GM13977 (cell line): ENCODE measurements around the gene PAPSS1.
"Not testable (repeated sequence)": the region's sequence is repeated elsewhere in the genome, so short reads cannot be mapped to it uniquely, and the experiment has no call there.

Source experiments
- DNase-seq: peaks from one replicate; pipeline ENCODE4 v3.0.0; 2012; ENCODE audit warnings: low spot score
- in situ Hi-C: fragments of 300-500 bp; cut with MboI; formaldehyde crosslinking; loops from one replicate; pipeline ENCODE4 v1.12.0; 2022; ENCODE audit warnings: low sequenced_read_pairs, low pct_unique_long_range_greater_than_20kb, mixed read lengths, inconsistent platforms; ENCODE audit not compliant: unreplicated experiment
- TF ChIP-seq, protein P1 (sequence below): IDR thresholded peaks from 2 replicates; pipeline ENCODE4 v1.5.1; 2012; ENCODE audit warnings: mild to moderate bottlenecking, control low read depth; ENCODE audit not compliant: insufficient read depth; ENCODE audit errors: extremely low read depth, missing control alignments

PAPSS1 gene

GRCh38 chr4:107669068-107669467, 51.0 kb downstream of the PAPSS1 start:
- no peak for DNase-seq
- in situ Hi-C loops: no loop called here
- TF ChIP-seq, protein P1, sequence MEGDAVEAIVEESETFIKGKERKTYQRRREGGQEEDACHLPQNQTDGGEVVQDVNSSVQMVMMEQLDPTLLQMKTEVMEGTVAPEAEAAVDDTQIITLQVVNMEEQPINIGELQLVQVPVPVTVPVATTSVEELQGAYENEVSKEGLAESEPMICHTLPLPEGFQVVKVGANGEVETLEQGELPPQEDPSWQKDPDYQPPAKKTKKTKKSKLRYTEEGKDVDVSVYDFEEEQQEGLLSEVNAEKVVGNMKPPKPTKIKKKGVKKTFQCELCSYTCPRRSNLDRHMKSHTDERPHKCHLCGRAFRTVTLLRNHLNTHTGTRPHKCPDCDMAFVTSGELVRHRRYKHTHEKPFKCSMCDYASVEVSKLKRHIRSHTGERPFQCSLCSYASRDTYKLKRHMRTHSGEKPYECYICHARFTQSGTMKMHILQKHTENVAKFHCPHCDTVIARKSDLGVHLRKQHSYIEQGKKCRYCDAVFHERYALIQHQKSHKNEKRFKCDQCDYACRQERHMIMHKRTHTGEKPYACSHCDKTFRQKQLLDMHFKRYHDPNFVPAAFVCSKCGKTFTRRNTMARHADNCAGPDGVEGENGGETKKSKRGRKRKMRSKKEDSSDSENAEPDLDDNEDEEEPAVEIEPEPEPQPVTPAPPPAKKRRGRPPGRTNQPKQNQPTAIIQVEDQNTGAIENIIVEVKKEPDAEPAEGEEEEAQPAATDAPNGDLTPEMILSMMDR: no peak

DNA sequence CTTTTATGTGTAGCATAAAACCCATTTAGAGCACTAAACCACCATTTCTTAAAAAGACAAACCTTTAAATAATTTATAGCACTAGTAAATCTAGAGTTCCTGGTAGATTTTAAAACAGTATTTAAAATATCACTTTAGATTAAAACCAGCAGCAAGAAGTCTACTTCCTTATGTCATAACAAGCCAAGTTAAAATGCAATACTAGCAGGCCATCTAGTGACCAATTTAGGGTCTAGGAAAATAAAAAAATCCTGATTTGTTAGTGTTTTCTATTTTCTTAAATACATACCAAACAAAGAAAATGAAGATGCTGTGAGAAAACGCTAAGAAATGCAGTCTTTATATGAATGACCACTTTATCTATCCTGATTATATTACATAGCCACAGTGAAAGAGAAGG, 53.9 kb downstream of the PAPSS1 start:
- DNase-seq: no peak
- TF ChIP-seq, protein P1: peak; percentile 34
- in situ Hi-C loops: no loop called here

- no peak for DNase-seq
- in situ Hi-C loops: no loop called here
- TF ChIP-seq, protein P1: no peak
Measured at GRCh38 chr4:107665001-107665400, 55.0 kb downstream of the PAPSS1 start.

- in situ Hi-C loops: no loop called here
- TF ChIP-seq, protein P1: no peak
Measured at GRCh38 chr4:107658400-107659336, 61.4 kb downstream of the PAPSS1 start.

GRCh38 chr4:107655289-107655688, 64.7 kb downstream of the PAPSS1 start:
- DNase-seq: no peak
- in situ Hi-C loops: no loop called here
- TF ChIP-seq, protein P1: no peak

More at GRCh38 chr4:107658400-107659336, 61.4 kb downstream of the PAPSS1 start:
- no peak for DNase-seq

GRCh38 chr4:107654694-107655093, 65.3 kb downstream of the PAPSS1 start:
- in situ Hi-C loops: no loop called here
- no peak for DNase-seq
- TF ChIP-seq, protein P1: no peak

- DNase-seq, in situ Hi-C loops: not testable (repeated sequence)
Measured at GRCh38 chr4:107651408-107651807, 68.6 kb downstream of the PAPSS1 start.
